ENCODE data around the gene TEAD4. TPM values are rescaled to one million over a fixed set of nuclear protein-coding genes. Genes with fewer than 3 reads are reported as not detected.

Gene TEAD4
- polyA plus RNA-seq, 6 donors from 2014 or later, result not detected

DNA sequence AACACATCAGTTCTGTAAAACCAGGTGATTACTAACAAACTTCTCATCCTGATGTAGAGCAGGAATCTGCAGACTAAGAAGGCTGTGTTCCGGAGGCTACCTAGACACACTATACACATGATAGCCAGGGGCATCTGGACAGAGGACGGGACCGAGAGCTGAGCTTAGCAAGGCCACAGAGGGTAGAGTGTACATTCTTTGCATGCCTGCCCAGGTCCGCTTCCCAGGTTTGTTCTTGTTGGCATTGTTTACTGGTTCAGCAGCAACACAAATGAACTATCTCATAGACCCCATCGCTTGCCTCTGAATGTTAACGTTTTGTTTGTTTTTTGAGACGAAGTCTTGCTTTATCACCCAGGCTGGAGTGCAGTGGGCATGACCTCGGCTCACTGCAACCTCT, 17.7 kb upstream of the TEAD4 start:
- ATAC-seq (ENCODE audit: low read depth in 2 of 2), result no peak
- Mint-ChIP-seq H3K27me3 (no peaks in the 10 kb centered on the region), H3K4me3 (no peak overlapping the region), H3K9me3 (no peaks in the 10 kb centered on the region), H3K4me1 (peaks cover 0 to 9% (median 4%) of the 10 kb centered on the region in 3 donors), H3K27ac (no peak overlapping the region), H3K36me3 (peaks cover 4 to 9% of the 10 kb centered on the region in 2 donors)
- DNase-seq, result no peak

- Mint-ChIP-seq H3K27ac (no peak overlapping the region), H3K9me3 (no peaks in the 10 kb centered on the region), H3K36me3 (peaks cover 0 to 4% of the 10 kb centered on the region in 2 donors), H3K4me1 (peaks cover 0 to 5% (median 0%) of the 10 kb centered on the region in 3 donors), H3K27me3 (peaks cover 6 to 14% (median 7%) of the 10 kb centered on the region in 3 donors), H3K4me3 (peak overlapping the region in 1 of 8 donors; percentile 9)
- DNase-seq (peak; percentile 16), ATAC-seq (ENCODE audit: low read depth in 2 of 2) (peak; percentile 57 to 71)
Observed at GRCh38 chr12:2944401-2945047, 14.7 kb upstream of the TEAD4 start.

DNA sequence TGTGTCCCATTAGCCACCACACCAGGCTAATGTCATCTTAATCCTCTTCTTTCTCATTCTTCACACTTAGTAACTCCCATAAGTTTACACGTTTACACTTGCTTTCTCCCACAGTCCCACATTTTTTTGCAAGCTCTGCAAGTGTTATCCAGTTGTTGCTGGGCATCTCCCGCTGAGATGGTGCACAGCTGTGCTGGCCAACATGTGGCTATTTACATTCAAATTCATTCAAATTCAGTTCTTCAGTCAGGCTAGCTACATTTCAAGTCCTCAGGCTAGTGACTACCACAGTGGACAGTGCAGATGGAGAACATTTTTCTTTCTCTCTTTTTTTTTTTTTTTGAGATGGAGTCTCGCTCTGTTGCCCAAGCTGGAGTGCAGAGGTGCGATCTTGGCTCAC, 9.8 kb upstream of the TEAD4 start:
- no peak for ATAC-seq (ENCODE audit: low read depth in 2 of 2)
- peaks cover 0 to 5% (median 0%) of the 10 kb centered on the region in 3 donors for H3K4me1 Mint-ChIP-seq
- peaks cover 8 to 25% (median 8%) of the 10 kb centered on the region in 3 donors for H3K27me3 Mint-ChIP-seq
- H3K36me3 Mint-ChIP-seq, result no peaks in the 10 kb centered on the region
- no peak overlapping the region for H3K4me3 Mint-ChIP-seq
- peak overlapping the region in 1 of 6 donors; percentile 94 for H3K27ac Mint-ChIP-seq
- no peaks in the 10 kb centered on the region for H3K9me3 Mint-ChIP-seq
- DNase-seq, result no peak

- Mint-ChIP-seq H3K4me1 (peaks cover 12 to 19% (median 14%) of the 10 kb centered on the region in 3 donors), H3K9me3 (peaks cover 0 to 4% (median 0%) of the 10 kb centered on the region in 7 donors), H3K27me3 (peaks cover 30 to 47% (median 46%) of the 10 kb centered on the region in 3 donors), H3K27ac (no peak overlapping the region), H3K36me3 (no peaks in the 10 kb centered on the region), H3K4me3 (no peak overlapping the region)
- no peak for DNase-seq
- ATAC-seq (ENCODE audit: low read depth in 2 of 2), result no peak
Observed at GRCh38 chr12:2955888-2956287, 3.3 kb upstream of the TEAD4 start.

GRCh38 chr12:2957816-2958431, 1.3 kb upstream of the TEAD4 start:
- peaks cover 40 to 60% (median 56%) of the 10 kb centered on the region in 3 donors for H3K27me3 Mint-ChIP-seq
- H3K9me3 Mint-ChIP-seq, result peaks cover 0 to 4% (median 0%) of the 10 kb centered on the region in 7 donors
- H3K27ac Mint-ChIP-seq, result no peak overlapping the region
- H3K4me1 Mint-ChIP-seq, result peaks cover 15 to 20% (median 16%) of the 10 kb centered on the region in 3 donors
- H3K36me3 Mint-ChIP-seq, result no peaks in the 10 kb centered on the region
- peak overlapping the region in 7 of 8 donors; percentile 59 to 90 (median 81) for H3K4me3 Mint-ChIP-seq
- ATAC-seq (ENCODE audit: low read depth in 2 of 2), result no peak
- DNase-seq, result no peak

- Mint-ChIP-seq H3K4me3 (peak overlapping the region; percentile 59 to 90 (median 80)), H3K27me3 (peaks cover 41 to 67% (median 62%) of the 10 kb centered on the region in 3 donors), H3K4me1 (peaks cover 15 to 20% (median 16%) of the 10 kb centered on the region in 3 donors)
Observed at GRCh38 chr12:2958432-2959191, 585 bp upstream of the TEAD4 start.

DNA sequence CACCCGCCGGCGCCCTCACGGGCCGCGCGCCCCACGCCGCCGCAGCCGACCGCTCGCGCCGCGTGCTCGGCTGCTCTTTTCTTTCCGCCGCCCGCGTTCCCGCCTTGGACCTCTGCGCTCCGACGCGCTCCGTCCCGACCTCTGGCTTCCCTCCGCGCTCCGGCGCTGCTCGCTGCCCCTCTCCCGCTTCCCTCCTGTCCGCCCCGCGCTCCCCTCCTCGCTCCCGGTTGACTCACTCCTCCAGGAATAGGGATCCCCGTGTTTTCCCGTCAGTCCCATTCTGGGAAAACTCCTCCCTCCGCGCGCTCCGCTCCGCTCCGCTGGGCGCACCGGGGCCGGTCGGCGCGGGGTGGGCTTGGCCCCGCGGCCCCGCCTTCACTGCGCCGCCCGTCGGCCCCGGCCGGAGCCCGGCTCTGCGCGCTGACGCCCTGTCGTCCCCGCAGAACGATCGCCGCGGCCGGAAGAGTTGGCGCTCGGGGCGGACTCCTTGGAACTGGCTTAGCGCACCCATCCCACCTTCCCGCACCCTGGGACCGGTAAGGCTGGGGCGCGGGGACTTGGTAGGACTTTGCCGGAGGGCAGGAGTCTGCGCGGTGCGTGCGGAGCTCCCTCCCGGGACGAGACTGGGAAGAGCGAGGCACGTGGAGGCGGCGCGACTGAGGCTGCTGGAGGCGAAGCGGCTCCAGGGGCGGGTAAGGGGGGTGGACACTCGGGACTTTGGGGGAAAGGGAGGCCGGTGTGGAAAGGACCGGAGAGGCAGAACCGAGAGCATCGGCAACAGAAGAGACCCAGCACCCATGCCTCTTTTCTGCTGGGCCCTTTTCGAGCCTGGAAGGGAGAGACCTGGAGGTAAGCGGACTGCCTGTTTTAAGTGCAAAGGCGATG, 550 bp downstream of the TEAD4 start:
- H3K36me3 Mint-ChIP-seq, result no peaks in the 10 kb centered on the region
- H3K27ac Mint-ChIP-seq, result no peak overlapping the region
- peak overlapping the region; percentile 46 to 92 (median 80) for H3K4me3 Mint-ChIP-seq
- H3K27me3 Mint-ChIP-seq, result peaks cover 41 to 74% (median 72%) of the 10 kb centered on the region in 3 donors
- peaks cover 0 to 4% (median 0%) of the 10 kb centered on the region in 7 donors for H3K9me3 Mint-ChIP-seq
- H3K4me1 Mint-ChIP-seq, result peaks cover 15 to 20% (median 16%) of the 10 kb centered on the region in 3 donors
- ATAC-seq (ENCODE audit: low read depth in 2 of 2), result no peak
- DNase-seq, result no peak

More at GRCh38 chr12:2958432-2959191, 585 bp upstream of the TEAD4 start:
- H3K27ac Mint-ChIP-seq, result no peak overlapping the region
- H3K9me3 Mint-ChIP-seq, result peaks cover 0 to 4% (median 0%) of the 10 kb centered on the region in 7 donors
- no peak for DNase-seq
- H3K36me3 Mint-ChIP-seq, result no peaks in the 10 kb centered on the region
- no peak for ATAC-seq (ENCODE audit: low read depth in 2 of 2)

GRCh38 chr12:2960390-2960956, 1.3 kb downstream of the TEAD4 start:
- peaks cover 0 to 4% (median 0%) of the 10 kb centered on the region in 7 donors for H3K9me3 Mint-ChIP-seq
- H3K27ac Mint-ChIP-seq, result no peak overlapping the region
- DNase-seq (no peak), ATAC-seq (ENCODE audit: low read depth in 2 of 2) (peak in 1 of 2 donors; percentile 35)
- no peaks in the 10 kb centered on the region for H3K36me3 Mint-ChIP-seq
- peaks cover 15 to 20% (median 16%) of the 10 kb centered on the region in 3 donors for H3K4me1 Mint-ChIP-seq
- H3K4me3 Mint-ChIP-seq, result peak overlapping the region; percentile 29 to 92 (median 70)
- peaks cover 41 to 75% (median 72%) of the 10 kb centered on the region in 3 donors for H3K27me3 Mint-ChIP-seq

DNA sequence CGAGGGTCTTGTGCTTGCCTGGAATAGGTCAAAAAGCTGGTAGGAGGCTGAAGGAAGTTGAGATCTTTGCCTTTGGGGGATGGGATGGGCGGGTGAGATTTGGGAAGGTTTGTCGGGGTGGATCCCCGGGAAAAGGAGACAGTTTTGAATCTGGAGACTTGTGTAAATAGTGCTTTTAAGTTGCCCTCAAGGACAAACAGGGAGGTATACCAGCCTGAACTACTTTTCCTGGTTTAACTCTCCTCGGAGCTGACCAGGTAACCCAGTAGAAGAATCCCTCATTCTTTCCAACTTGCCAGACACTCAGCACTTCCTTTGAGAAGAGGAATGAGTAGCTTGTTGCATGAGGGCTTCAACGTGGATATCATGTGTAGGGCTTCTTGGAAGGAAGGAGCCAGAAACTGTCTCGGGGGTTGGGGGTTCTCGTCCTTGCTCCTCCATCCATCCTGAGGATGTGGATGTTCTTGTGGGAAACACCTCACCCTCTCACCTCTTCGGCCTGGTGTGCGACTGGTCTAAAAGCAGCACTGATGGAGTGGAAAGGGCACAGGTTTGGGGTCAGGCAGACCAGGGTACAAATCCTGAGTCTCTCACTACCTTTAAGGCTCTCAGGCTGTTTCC, 1.9 kb downstream of the TEAD4 start:
- Mint-ChIP-seq H3K4me3 (peak overlapping the region in 7 of 8 donors; percentile 16 to 92 (median 74)), H3K9me3 (peaks cover 0 to 4% (median 0%) of the 10 kb centered on the region in 7 donors), H3K27ac (no peak overlapping the region), H3K4me1 (peaks cover 15 to 20% (median 16%) of the 10 kb centered on the region in 3 donors), H3K27me3 (peaks cover 39 to 77% (median 75%) of the 10 kb centered on the region in 3 donors), H3K36me3 (no peaks in the 10 kb centered on the region)
- ATAC-seq (ENCODE audit: low read depth in 2 of 2) (no peak), DNase-seq (no peak)

DNA sequence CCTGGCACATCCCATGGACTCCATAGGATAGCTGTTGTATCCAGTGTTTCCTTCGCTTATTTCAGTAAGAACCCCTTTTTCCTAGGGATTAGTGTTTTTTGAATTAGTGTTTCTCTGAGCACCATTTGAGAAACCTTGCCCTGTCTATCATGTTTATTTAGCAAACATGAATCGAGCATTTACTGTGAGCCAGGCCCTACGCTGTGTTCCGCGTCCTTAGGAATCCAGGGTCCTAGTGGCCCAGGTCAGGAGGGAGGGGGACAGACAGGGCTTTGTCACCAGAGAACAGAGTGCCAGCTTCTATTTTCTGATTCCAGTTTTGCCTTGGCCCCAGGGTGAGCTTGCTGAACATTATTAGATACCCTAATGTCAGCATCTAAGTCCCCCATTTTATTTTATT, 2.5 kb downstream of the TEAD4 start:
- no peak overlapping the region for H3K4me3 Mint-ChIP-seq
- H3K36me3 Mint-ChIP-seq, result no peaks in the 10 kb centered on the region
- peaks cover 35 to 73% (median 72%) of the 10 kb centered on the region in 3 donors for H3K27me3 Mint-ChIP-seq
- H3K27ac Mint-ChIP-seq, result no peak overlapping the region
- DNase-seq (no peak), ATAC-seq (ENCODE audit: low read depth in 2 of 2) (no peak)
- H3K9me3 Mint-ChIP-seq, result peaks cover 0 to 4% (median 0%) of the 10 kb centered on the region in 7 donors
- H3K4me1 Mint-ChIP-seq, result peaks cover 15 to 20% (median 16%) of the 10 kb centered on the region in 3 donors

- H3K4me3 Mint-ChIP-seq, result no peak overlapping the region
- peaks cover 15 to 20% (median 16%) of the 10 kb centered on the region in 3 donors for H3K4me1 Mint-ChIP-seq
- peaks cover 0 to 4% (median 0%) of the 10 kb centered on the region in 7 donors for H3K9me3 Mint-ChIP-seq
- H3K36me3 Mint-ChIP-seq, result no peaks in the 10 kb centered on the region
- no peak overlapping the region for H3K27ac Mint-ChIP-seq
- no peak for DNase-seq
- ATAC-seq (ENCODE audit: low read depth in 2 of 2), result no peak
- peaks cover 27 to 59% (median 56%) of the 10 kb centered on the region in 3 donors for H3K27me3 Mint-ChIP-seq
Observed at GRCh38 chr12:2963154-2963759, 4.1 kb downstream of the TEAD4 start.
